Endothelial cell of umbilical vein (primary cell): ENCODE measurements around the gene FAM227B.
"Not testable (repeated sequence)": the region's sequence is repeated elsewhere in the genome, so short reads cannot be mapped to it uniquely, and the experiment has no call there.

Source experiments
- MAX ChIP-seq: IDR thresholded peaks from 2 replicates; pipeline ENCODE4 v1.6.1; 2011; ENCODE audit not compliant: insufficient read depth, insufficient read length
- POLR2A ChIP-seq: IDR thresholded peaks from 2 replicates; pipeline ENCODE4 v1.6.1; 2012; ENCODE audit warnings: low read depth, mild to moderate bottlenecking, control low read depth, low read length
- POLR2AphosphoS5 ChIP-seq: IDR thresholded peaks from 2 replicates; pipeline ENCODE4 v1.6.1; 2012; ENCODE audit warnings: low read depth, mild to moderate bottlenecking, control low read depth, low read length, moderate library complexity; ENCODE audit not compliant: insufficient read depth
- TF ChIP-seq, protein P1 (sequence below), 2 donors: IDR thresholded peaks; 1 replicate in 1 of 2; 2 replicates in 1 of 2; pipeline ENCODE4 v1.5.1; 2011; ENCODE audit warnings: low read length in 2 of 2, mild to moderate bottlenecking in 2 of 2, moderate library complexity in 2 of 2, control low read depth in 1 of 2, inconsistent platforms in 1 of 2, low read depth in 1 of 2; ENCODE audit not compliant: insufficient read depth in 1 of 2; ENCODE audit errors: extremely low read depth in 1 of 2

- TF ChIP-seq, protein P1, sequence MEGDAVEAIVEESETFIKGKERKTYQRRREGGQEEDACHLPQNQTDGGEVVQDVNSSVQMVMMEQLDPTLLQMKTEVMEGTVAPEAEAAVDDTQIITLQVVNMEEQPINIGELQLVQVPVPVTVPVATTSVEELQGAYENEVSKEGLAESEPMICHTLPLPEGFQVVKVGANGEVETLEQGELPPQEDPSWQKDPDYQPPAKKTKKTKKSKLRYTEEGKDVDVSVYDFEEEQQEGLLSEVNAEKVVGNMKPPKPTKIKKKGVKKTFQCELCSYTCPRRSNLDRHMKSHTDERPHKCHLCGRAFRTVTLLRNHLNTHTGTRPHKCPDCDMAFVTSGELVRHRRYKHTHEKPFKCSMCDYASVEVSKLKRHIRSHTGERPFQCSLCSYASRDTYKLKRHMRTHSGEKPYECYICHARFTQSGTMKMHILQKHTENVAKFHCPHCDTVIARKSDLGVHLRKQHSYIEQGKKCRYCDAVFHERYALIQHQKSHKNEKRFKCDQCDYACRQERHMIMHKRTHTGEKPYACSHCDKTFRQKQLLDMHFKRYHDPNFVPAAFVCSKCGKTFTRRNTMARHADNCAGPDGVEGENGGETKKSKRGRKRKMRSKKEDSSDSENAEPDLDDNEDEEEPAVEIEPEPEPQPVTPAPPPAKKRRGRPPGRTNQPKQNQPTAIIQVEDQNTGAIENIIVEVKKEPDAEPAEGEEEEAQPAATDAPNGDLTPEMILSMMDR (IDR thresholded peaks at IDR 0.05; ENCODE audit: extremely low read depth in 1 of 2, insufficient read depth in 1 of 2, low read depth in 1 of 2, low read length in 2 of 2): not testable (repeated sequence)
- TF ChIP-seq MAX, POLR2AphosphoS5, POLR2A: not testable (repeated sequence)
Observed at GRCh38 chr15:49485401-49485800, 135.2 kb downstream of the FAM227B start.
